ENCODE results near the gene MAP3K10. TPM values are rescaled to one million over a fixed set of nuclear protein-coding genes. Genes with fewer than 3 reads are reported as not detected.

The MAP3K10 gene
- total and polyA plus RNA-seq, 9 of the 15 experiments (the other 6 are each of a cell fraction or from before 2014, with no cell fraction given), result 0.01 to 8.0 (median 2.7) TPM; not detected in 1

DNA sequence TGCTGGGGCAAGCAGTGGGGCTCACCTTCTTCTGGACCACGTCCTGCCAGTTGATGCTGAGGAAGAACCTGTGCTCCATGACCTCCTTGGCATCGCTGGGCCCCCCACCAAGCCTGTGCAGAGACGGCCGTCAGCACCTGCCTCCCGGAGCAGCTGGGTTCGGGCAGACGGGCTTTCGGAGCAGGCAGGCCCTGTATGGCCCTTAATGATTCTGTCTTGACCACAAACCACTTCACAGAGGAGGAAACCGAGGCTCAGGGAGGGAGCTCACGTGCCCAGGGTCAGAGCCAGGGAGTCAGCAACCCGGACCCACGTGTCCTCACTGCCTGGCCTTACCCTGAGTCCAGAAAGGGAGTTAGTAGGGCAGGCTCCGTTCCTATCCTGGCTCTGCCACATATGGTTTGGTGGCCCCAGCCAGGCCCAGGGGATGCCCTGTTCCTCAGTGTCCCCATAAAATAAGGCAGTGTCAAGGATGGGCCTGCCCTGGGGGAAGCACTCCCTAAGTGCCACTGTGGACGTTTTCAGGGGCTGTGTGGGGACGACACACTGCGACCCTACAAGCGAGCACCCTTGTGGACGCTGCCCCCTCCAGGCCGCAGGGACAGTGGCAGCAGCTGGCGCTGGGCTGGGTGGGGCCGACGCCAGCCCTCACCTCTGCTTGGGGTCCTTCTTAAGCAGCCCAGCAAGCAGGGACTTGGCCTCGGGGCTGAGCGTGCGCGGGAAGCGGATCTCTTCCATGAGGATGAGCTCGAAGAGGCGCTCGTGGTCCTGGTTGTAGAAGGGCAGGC is 44.2 kb downstream of the MAP3K10 start:
- no peaks in the 10 kb centered on the region for H3K79me2 ChIP-seq (ENCODE audit: control insufficient read depth, insufficient read depth, low read length)
- FAIRE-seq (no peak), DNase-seq (ENCODE audit: extremely low read depth in 1 of 4, low spot score in 3 of 4) (peak in 2 of 4 experiments; percentile 41 to 50), ATAC-seq (peak; percentile 14; the same call in 1 of the 3 replicates)
- H3K4me3 ChIP-seq, result no peak overlapping the region
- peaks cover 21 to 52% of the 10 kb centered on the region in 2 experiments for H3K4me1 ChIP-seq (replicated peaks in 1 of 2; ENCODE audit: control insufficient read depth in 2 of 2, insufficient read depth in 2 of 2, low read length in 2 of 2)
- H3K36me3 ChIP-seq (ENCODE audit: control insufficient read depth, insufficient read depth, low read length), result peaks cover 73% of the 10 kb centered on the region; the same call in 2 of the 3 replicates
- intact Hi-C loops (cut with micrococcal nuclease), result no loop called here
- ChIA-PET CTCF (ENCODE audit: low intra/inter-chr PET ratio) (no interaction called here), POLR2A (interaction anchor here (0.6 to 1.4 kb wide), 3 partner anchors 11 to 43 kb away, joined by 3 to 6 read pairs (median 5); no protein-coding TSS in a partner anchor)
- WGBS (ENCODE audit: insufficient coverage, low coverage, missing lambda C conversion rate), result 83% methylated on average over 27 of the region's 30 CpGs
- H3K4me2 ChIP-seq (ENCODE audit: insufficient read depth, low read length), result no peak overlapping the region
- no peak overlapping the region for H3K27ac ChIP-seq (ENCODE audit: extremely low read depth, low read depth, low read length)
- H3K9me3 ChIP-seq (replicated peaks; ENCODE audit: control insufficient read depth, insufficient read depth, low read depth, low read length), result no peaks in the 10 kb centered on the region
- no peaks in the 10 kb centered on the region for H4K20me1 ChIP-seq (replicated peaks; ENCODE audit: control insufficient read depth, insufficient read depth, low read length)
- no peaks in the 10 kb centered on the region for H3K9me1 ChIP-seq (ENCODE audit: control insufficient read depth, insufficient read depth, low read length)
- TF ChIP-seq POLR2G (IDR thresholded peaks at IDR 0.05; ENCODE audit: low read depth, low read length), result peak; percentile 7
- no peak for TF ChIP-seq NR1H2 (CRISPR knock-in tag; IDR thresholded peaks at IDR 0.05)
- TF ChIP-seq, protein P1, sequence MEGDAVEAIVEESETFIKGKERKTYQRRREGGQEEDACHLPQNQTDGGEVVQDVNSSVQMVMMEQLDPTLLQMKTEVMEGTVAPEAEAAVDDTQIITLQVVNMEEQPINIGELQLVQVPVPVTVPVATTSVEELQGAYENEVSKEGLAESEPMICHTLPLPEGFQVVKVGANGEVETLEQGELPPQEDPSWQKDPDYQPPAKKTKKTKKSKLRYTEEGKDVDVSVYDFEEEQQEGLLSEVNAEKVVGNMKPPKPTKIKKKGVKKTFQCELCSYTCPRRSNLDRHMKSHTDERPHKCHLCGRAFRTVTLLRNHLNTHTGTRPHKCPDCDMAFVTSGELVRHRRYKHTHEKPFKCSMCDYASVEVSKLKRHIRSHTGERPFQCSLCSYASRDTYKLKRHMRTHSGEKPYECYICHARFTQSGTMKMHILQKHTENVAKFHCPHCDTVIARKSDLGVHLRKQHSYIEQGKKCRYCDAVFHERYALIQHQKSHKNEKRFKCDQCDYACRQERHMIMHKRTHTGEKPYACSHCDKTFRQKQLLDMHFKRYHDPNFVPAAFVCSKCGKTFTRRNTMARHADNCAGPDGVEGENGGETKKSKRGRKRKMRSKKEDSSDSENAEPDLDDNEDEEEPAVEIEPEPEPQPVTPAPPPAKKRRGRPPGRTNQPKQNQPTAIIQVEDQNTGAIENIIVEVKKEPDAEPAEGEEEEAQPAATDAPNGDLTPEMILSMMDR (IDR thresholded peaks at IDR 0.05 in 2 of 3, conservative IDR thresholded peaks at IDR 0.05 in 1 of 3; ENCODE audit: insufficient read depth in 2 of 3, low read depth in 1 of 3, low read length in 3 of 3), result peak; percentile 45 to 60 (median 56)
- 0 out of 2 replicates have a peak, but pooled peaks have one; percentile 9 for TF ChIP-seq MYNN (IDR thresholded peaks at IDR 0.05)
- TF ChIP-seq MYNN (CRISPR knock-in tag; IDR thresholded peaks at IDR 0.05), result no peak
- TF ChIP-seq, protein P2, sequence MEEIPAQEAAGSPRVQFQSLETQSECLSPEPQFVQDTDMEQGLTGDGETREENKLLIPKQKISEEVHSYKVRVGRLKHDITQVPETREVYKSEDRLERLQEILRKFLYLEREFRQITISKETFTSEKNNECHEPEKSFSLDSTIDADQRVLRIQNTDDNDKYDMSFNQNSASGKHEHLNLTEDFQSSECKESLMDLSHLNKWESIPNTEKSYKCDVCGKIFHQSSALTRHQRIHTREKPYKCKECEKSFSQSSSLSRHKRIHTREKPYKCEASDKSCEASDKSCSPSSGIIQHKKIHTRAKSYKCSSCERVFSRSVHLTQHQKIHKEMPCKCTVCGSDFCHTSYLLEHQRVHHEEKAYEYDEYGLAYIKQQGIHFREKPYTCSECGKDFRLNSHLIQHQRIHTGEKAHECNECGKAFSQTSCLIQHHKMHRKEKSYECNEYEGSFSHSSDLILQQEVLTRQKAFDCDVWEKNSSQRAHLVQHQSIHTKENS (CRISPR knock-in tag; IDR thresholded peaks at IDR 0.05), result no peak
- TF ChIP-seq RAD21 (CRISPR knock-in tag; conservative IDR thresholded peaks at IDR 0.05 in 1 of 2, IDR thresholded peaks at IDR 0.05 in 1 of 2), result peak in 1 of 2 experiments; percentile 38; a peak in 2 of 4 replicates
- TF ChIP-seq, protein P3, sequence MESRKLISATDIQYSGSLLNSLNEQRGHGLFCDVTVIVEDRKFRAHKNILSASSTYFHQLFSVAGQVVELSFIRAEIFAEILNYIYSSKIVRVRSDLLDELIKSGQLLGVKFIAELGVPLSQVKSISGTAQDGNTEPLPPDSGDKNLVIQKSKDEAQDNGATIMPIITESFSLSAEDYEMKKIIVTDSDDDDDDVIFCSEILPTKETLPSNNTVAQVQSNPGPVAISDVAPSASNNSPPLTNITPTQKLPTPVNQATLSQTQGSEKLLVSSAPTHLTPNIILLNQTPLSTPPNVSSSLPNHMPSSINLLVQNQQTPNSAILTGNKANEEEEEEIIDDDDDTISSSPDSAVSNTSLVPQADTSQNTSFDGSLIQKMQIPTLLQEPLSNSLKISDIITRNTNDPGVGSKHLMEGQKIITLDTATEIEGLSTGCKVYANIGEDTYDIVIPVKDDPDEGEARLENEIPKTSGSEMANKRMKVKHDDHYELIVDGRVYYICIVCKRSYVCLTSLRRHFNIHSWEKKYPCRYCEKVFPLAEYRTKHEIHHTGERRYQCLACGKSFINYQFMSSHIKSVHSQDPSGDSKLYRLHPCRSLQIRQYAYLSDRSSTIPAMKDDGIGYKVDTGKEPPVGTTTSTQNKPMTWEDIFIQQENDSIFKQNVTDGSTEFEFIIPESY (CRISPR knock-in tag; IDR thresholded peaks at IDR 0.05), result peak; percentile 100
- TF ChIP-seq, protein P4, sequence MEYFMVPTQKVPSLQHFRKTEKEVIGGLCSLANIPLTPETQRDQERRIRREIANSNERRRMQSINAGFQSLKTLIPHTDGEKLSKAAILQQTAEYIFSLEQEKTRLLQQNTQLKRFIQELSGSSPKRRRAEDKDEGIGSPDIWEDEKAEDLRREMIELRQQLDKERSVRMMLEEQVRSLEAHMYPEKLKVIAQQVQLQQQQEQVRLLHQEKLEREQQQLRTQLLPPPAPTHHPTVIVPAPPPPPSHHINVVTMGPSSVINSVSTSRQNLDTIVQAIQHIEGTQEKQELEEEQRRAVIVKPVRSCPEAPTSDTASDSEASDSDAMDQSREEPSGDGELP (CRISPR knock-in tag; IDR thresholded peaks at IDR 0.05; ENCODE audit: borderline replicate concordance), result peak; percentile 20; the same call in 1 of the 2 replicates
- 0 out of 4 replicates have a peak overlapping the region, but pooled peaks of 1 of the 2 experiments have one; percentile 6 for H3K9ac ChIP-seq (ENCODE audit: insufficient read depth in 1 of 2, low read depth in 2 of 2, low read length in 2 of 2)
- no peaks in the 10 kb centered on the region for H3K27me3 ChIP-seq (ENCODE audit: control insufficient read depth in 2 of 2, insufficient read depth in 2 of 2, low read length in 2 of 2)
- no peak overlapping the region for H2AFZ ChIP-seq (ENCODE audit: low read depth, low read length)
- no TSS peak for BruUV-seq (replicated peaks)
- in situ Hi-C loops (cut with MboI), result no loop called here

Data from K562 (cell line).